GM12891 (cell line): ENCODE data around the gene IVL.

Experiments
- POLR2A ChIP-seq: IDR thresholded peaks from 2 replicates; pipeline ENCODE4 v1.6.1; 2011; ENCODE audit warnings: low read depth, low read length, control low read depth
- POLR2AphosphoS5 ChIP-seq: IDR thresholded peaks from 2 replicates; pipeline ENCODE4 v1.6.1; 2011; ENCODE audit warnings: low read depth, low read length, control low read depth
- POU2F2 ChIP-seq: IDR thresholded peaks from 2 replicates; pipeline ENCODE4 v1.6.1; 2011; ENCODE audit warnings: low read depth, mild to moderate bottlenecking, control low read depth, low read length, moderate library complexity
- SPI1 ChIP-seq: IDR thresholded peaks from 2 replicates; pipeline ENCODE4 v1.6.1; 2011; ENCODE audit warnings: low read depth, low read length, control low read depth

DNA sequence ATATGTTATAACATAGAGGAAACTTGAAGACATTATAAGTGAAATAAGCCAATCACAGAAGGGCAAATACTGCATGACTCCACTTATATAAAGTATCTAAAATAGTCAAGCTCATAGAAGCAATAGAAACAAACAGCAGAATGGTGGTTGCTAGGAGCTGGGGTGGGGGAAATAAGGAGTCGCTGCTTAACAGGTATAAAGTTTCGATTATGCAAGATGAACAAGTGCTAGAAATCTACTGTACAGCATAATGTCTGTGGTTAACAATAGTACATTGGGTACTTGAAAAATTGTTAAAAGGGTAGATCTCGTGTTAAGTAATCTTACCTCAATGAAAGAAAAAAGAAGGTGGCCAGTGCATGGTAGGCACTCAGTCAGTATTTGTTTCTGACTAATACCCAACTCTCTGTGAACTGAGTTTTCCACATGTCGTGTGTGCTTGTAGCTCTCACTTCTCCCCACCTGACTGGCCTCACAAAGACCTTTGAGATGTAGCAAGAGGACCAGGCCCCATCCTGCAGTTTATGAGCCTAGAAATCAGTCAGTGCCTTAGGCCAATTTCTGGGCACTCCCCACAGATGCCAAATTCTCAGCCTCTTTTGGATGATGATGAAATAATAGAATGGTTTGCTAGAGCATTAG lies 23.9 kb downstream of the IVL start:
- no peak for TF ChIP-seq POLR2A
- no peak for TF ChIP-seq POLR2AphosphoS5
- no peak for TF ChIP-seq SPI1
- TF ChIP-seq POU2F2, result no peak
